ENCODE results near the gene PLEKHA7.

Gene PLEKHA7

DNA sequence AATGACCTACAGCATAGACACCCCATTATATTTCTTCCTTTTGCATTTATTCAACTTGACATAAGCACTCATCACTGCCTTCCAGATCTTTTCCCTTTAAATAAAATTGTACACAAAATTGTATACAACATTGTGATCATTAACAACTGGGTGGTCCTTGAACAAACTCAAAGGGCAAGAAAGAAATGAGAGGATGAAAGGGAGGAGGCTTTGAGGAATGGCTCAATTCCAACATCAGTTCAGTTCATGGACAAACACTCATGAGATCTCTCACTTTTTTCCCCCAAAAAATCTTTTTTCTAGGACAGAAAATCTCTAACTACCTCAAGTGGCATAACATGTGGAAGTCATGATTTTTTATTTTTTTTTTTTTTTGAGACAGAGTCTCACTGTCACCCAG lies 113.7 kb downstream of the PLEKHA7 start:
- DNase-seq (ENCODE audit: low spot score): no peak
- TF ChIP-seq, protein P1, sequence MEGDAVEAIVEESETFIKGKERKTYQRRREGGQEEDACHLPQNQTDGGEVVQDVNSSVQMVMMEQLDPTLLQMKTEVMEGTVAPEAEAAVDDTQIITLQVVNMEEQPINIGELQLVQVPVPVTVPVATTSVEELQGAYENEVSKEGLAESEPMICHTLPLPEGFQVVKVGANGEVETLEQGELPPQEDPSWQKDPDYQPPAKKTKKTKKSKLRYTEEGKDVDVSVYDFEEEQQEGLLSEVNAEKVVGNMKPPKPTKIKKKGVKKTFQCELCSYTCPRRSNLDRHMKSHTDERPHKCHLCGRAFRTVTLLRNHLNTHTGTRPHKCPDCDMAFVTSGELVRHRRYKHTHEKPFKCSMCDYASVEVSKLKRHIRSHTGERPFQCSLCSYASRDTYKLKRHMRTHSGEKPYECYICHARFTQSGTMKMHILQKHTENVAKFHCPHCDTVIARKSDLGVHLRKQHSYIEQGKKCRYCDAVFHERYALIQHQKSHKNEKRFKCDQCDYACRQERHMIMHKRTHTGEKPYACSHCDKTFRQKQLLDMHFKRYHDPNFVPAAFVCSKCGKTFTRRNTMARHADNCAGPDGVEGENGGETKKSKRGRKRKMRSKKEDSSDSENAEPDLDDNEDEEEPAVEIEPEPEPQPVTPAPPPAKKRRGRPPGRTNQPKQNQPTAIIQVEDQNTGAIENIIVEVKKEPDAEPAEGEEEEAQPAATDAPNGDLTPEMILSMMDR (IDR thresholded peaks at IDR 0.05; ENCODE audit: extremely low read depth, missing control alignments): no peak

DNA sequence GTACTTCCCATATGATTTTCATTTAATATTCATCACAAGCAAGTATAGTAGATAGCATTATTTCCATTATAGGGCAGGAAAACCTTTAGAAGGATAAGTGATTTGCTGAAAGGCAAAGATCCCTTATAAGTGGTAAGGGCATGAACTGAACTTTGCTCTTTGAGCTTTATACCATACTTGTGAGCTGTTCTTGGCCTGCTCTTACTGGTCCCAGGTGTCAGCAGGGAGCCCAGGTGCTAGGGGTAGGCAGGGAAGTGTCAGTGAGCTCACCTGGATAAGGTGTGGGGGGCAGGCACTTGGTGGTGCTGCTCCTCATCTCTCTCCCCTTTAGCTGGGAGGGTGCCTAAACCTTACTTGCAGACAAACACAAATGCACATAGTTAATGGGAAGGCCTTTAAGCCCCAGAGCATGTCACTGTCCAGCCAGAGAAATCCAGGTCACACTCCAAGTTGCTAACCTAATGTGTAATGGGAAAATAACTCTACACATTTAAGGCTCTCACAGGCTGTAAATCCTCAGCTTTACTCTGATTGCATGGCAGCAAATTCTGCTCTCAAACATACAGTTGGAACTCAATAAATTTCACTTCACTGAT lies 114.4 kb downstream of the PLEKHA7 start:
- TF ChIP-seq, protein P1 (IDR thresholded peaks at IDR 0.05; ENCODE audit: extremely low read depth, missing control alignments): no peak
- DNase-seq (ENCODE audit: low spot score): no peak

DNA sequence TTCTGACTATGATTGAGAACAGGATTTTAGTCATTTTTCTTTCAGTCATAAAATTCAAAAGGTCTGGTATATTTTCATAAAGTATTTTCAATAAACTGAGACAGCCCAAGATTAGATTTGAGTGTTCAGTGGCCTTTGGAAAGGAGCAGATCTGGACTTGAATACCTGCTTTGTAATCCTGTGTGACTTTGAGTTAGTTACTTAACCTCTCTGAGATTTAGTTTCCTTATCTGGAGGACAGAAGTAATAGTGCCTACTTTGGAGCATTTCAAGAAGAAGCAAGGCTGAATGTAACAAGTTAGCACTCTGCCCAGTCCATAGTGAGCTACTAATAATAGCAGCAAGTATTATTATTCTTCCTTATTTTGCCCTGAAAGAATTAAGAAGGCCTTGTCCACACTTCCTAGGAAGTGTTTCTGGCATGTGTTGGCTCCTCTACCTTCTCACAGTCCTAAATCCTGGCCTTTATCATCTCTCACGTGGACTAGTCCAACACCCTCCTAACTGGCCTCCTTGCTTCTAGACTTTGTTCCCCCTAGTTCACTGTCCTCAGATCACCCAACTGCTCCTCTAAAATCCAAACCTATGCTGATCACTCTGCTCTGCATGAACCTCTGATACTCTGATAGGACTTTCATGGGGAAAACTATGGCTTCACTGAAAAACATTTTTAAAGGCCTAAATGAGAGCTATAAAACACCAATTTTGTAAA lies 115.8 kb downstream of the PLEKHA7 start:
- TF ChIP-seq, protein P1 (IDR thresholded peaks at IDR 0.05; ENCODE audit: extremely low read depth, missing control alignments): no peak
- DNase-seq (ENCODE audit: low spot score): no peak

DNA sequence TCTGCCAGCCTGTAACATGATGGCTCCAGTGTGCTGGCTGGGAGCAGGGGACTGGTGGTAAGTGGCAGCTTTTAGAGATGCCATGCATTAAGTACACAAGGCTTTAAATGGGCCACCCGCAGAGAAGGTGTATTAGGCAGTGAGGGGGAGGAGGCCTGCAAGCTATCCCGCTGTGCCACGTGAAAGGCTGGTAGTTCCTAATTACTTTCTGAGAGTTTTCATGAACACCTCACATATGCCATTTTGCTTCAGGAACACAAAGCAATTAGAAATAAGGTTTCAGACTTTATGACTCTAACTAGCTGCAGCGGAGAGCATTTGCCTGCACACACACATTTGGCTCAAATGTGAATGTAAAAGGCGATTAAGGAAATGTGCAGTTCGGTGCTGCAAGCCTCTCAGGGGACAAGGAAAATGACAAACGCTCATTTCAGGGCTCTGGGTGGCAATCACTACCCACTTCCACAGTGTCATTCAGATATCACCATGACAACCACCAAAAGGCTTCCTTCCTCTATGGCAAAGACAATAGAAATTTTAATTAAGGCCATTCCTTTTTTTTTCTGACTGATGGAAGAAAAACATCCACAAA lies 116.6 kb downstream of the PLEKHA7 start:
- no peak for DNase-seq (ENCODE audit: low spot score)
- TF ChIP-seq, protein P1 (IDR thresholded peaks at IDR 0.05; ENCODE audit: extremely low read depth, missing control alignments): no peak

DNA sequence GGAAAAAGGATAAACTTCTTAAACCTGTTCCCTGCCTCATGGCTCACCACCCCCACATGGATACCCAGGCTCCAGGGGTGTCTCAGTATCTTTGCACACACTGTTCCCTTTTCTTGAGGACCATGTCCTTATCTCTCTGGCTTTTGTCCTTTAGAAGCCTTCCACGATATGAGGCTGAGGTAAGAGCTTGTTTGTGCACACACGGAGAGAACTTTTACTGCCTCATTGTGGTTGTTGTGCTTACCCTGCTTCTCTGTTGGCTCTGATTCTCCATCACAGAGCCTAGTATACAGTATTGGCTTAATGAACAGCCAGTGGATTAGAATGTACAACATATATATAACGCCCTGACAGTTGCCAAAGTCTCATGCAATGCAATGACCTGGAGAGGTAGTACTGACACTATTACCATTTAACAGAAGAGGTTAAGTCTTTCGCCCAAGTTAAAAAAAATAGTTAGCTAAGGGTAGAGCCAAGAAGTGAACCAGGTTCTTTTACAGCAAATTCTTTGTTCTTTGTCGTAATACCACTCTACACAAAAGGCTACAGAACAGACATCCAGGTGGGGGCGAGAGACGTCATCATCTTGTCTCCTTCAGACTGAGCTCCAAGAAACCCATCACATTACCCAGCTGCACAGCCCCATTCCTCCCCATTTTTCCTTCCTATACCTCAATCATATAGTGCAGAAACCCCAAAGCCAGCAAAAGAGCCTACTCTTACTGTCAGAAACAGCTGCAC lies 117.3 kb downstream of the PLEKHA7 start:
- no peak for DNase-seq (ENCODE audit: low spot score)
- TF ChIP-seq, protein P1 (IDR thresholded peaks at IDR 0.05; ENCODE audit: extremely low read depth, missing control alignments): no peak

DNA sequence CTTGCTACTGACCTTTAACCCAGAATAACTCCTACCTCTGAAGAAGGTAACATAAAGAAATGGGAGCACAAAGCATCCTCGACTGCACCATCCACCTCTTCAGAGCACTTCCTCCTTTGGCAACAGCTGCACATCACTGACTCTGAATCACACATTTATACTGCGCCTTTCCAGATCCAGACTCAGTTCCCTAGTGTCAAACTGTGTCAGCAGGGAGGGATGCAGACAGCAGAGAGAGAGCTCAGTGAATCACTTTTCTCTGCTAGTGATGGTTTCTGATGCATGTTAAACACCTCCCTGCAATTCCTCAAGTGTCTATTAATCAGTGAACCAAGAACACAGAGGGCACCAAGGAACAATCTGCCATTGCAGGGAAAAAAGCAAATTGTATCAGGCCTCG lies 118.9 kb downstream of the PLEKHA7 start:
- DNase-seq (ENCODE audit: low spot score): no peak

More for the DNA sequence above, 118.9 kb downstream of the PLEKHA7 start:
- TF ChIP-seq, protein P1 (IDR thresholded peaks at IDR 0.05; ENCODE audit: extremely low read depth, missing control alignments): no peak
